Esophagus squamous epithelium (tissue), 4 donors: ENCODE measurements around the gene NF2.

Experiments
- CTCF ChIP-seq, 6 experiments: fragments of 450-650 bp in 4 of 6; fragments of 200-600 bp in 2 of 6; sonication (generic) in 2 of 6; IDR thresholded peaks; one replicate each; pipeline ENCODE4 v1.5.1; 2016 to 2019; ENCODE audit warnings: antibody characterized with exemption in 6 of 6, mild to moderate bottlenecking in 4 of 6, moderate library complexity in 4 of 6
- POLR2A ChIP-seq, 4 donors: fragments of 450-650 bp; IDR thresholded peaks; one replicate each; pipeline ENCODE4 v1.6.1; 2017; ENCODE audit warnings: antibody characterized with exemption in 4 of 4, mild to moderate bottlenecking in 4 of 4, moderate library complexity in 3 of 4

- no peak for TF ChIP-seq CTCF (IDR thresholded peaks at IDR 0.05)
- TF ChIP-seq POLR2A (IDR thresholded peaks at IDR 0.05): no peak
These were observed 114.4 kb downstream of the NF2 start for GRCh38 chr22:29717789-29718188.
